ENCODE results near the gene NOM1.
"Not testable (repeated sequence)": the region's sequence is repeated elsewhere in the genome, so short reads cannot be mapped to it uniquely, and the experiment has no call there.

Gene NOM1

GRCh38 chr7:156940421-156941122 lies 8.9 kb upstream of the NOM1 start:
- DNase-seq (ENCODE audit: low read depth in 2 of 2): no peak

GRCh38 chr7:156941393-156942182 lies 7.9 kb upstream of the NOM1 start:
- DNase-seq (ENCODE audit: low read depth in 2 of 2): no peak

GRCh38 chr7:156942708-156943090 lies 6.8 kb upstream of the NOM1 start:
- DNase-seq (ENCODE audit: low read depth in 2 of 2): no peak

GRCh38 chr7:156943091-156944041 lies 6.1 kb upstream of the NOM1 start:
- DNase-seq (ENCODE audit: low read depth in 2 of 2): no peak

- DNase-seq (ENCODE audit: low read depth in 2 of 2): no peak
Observed at GRCh38 chr7:156944876-156945275, 4.6 kb upstream of the NOM1 start.

GRCh38 chr7:156947120-156947843 lies 2.2 kb upstream of the NOM1 start:
- no peak for DNase-seq (ENCODE audit: low read depth in 2 of 2)

GRCh38 chr7:156948361-156948760 lies 1.2 kb upstream of the NOM1 start:
- DNase-seq (ENCODE audit: low read depth in 2 of 2): no peak

GRCh38 chr7:156950381-156950858 lies 908 bp downstream of the NOM1 start:
- no peak for DNase-seq (ENCODE audit: low read depth in 2 of 2)

- not testable (repeated sequence) for DNase-seq (ENCODE audit: low read depth in 2 of 2)
Observed at GRCh38 chr7:156953215-156953614, 3.7 kb downstream of the NOM1 start.

- no peak for DNase-seq (ENCODE audit: low read depth in 2 of 2)
Observed at GRCh38 chr7:156954941-156955340, 5.4 kb downstream of the NOM1 start.

- no peak for DNase-seq (ENCODE audit: low read depth in 2 of 2)
Observed at GRCh38 chr7:156956727-156957126, 7.2 kb downstream of the NOM1 start.

GRCh38 chr7:156962145-156962544 lies 12.6 kb downstream of the NOM1 start:
- DNase-seq (ENCODE audit: low read depth in 2 of 2): no peak

- DNase-seq (ENCODE audit: low read depth in 2 of 2): no peak
Observed at GRCh38 chr7:156962897-156963296, 13.4 kb downstream of the NOM1 start.

- DNase-seq (ENCODE audit: low read depth in 2 of 2): no peak
Observed at GRCh38 chr7:156963472-156963871, 14.0 kb downstream of the NOM1 start.

GRCh38 chr7:156964971-156965370 lies 15.5 kb downstream of the NOM1 start:
- DNase-seq (ENCODE audit: low read depth in 2 of 2): no peak

GRCh38 chr7:156966387-156966786 lies 16.9 kb downstream of the NOM1 start:
- DNase-seq (ENCODE audit: low read depth in 2 of 2): no peak

GRCh38 chr7:156968183-156968582 lies 18.7 kb downstream of the NOM1 start:
- no peak for DNase-seq (ENCODE audit: low read depth in 2 of 2)

GRCh38 chr7:156969972-156970420 lies 20.5 kb downstream of the NOM1 start:
- no peak for DNase-seq (ENCODE audit: low read depth in 2 of 2)

GRCh38 chr7:156975620-156976019 lies 26.1 kb downstream of the NOM1 start:
- DNase-seq (ENCODE audit: low read depth in 2 of 2): no peak

GRCh38 chr7:156979007-156979606 lies 29.6 kb downstream of the NOM1 start:
- DNase-seq (ENCODE audit: low read depth in 2 of 2): no peak

- DNase-seq (ENCODE audit: low read depth in 2 of 2): no peak
Observed at GRCh38 chr7:156979711-156980110, 30.2 kb downstream of the NOM1 start.

Data from fibroblast of skin of left biceps (primary cell).